ENCODE results near the gene BAAT. TPM values are rescaled to one million over a fixed set of nuclear protein-coding genes. Genes with fewer than 3 reads are reported as not detected.

The BAAT gene
- total and polyA plus RNA-seq, 9 of the 15 experiments (the other 6 are each of a cell fraction or from before 2014, with no cell fraction given), result 0.17 to 0.76 (median 0.32) TPM

DNA sequence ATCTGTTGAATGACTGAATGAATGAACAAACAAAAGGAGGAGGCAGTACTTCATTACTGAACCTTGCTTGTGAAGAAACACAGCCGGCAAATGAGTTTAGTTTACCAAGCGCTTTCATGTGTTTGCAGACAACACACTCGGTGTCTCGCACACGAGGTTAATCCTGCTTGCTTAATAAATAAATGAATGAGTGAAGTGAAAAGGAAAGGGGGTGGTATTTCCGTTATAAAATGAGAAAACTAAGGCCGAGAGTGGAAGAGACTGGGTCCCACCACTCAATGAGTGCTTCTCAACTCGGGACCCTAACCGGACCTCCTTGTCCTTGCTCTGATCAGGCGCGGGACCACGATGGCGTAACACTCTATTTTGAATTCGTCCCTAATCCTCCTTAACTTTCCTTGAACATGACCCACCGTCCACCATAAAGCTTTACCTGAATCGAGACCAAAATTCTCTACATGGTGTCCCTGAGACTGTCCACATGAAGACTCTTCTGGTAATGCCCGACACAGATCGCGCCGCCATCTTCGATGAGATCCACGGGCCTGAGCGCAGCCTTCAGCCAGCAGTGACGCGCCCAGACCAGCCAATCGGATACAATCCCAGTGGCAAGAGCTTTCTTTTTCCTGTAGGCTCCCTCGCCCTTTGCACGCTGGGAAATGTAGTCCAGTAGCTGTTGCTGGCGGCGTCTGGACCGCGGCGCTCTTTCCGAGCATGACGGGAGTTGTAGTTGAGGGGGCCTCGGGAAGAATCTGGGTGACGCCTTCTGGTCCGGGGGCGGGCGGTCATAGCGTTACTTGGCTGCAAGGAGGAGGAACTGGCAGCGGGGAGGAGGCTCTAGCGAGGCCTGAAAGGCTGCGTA lies 13.5 kb upstream of the BAAT start, which contains the start of the genes MRPL50 and ZNF189 (continued):
- TF ChIP-seq, protein P1, sequence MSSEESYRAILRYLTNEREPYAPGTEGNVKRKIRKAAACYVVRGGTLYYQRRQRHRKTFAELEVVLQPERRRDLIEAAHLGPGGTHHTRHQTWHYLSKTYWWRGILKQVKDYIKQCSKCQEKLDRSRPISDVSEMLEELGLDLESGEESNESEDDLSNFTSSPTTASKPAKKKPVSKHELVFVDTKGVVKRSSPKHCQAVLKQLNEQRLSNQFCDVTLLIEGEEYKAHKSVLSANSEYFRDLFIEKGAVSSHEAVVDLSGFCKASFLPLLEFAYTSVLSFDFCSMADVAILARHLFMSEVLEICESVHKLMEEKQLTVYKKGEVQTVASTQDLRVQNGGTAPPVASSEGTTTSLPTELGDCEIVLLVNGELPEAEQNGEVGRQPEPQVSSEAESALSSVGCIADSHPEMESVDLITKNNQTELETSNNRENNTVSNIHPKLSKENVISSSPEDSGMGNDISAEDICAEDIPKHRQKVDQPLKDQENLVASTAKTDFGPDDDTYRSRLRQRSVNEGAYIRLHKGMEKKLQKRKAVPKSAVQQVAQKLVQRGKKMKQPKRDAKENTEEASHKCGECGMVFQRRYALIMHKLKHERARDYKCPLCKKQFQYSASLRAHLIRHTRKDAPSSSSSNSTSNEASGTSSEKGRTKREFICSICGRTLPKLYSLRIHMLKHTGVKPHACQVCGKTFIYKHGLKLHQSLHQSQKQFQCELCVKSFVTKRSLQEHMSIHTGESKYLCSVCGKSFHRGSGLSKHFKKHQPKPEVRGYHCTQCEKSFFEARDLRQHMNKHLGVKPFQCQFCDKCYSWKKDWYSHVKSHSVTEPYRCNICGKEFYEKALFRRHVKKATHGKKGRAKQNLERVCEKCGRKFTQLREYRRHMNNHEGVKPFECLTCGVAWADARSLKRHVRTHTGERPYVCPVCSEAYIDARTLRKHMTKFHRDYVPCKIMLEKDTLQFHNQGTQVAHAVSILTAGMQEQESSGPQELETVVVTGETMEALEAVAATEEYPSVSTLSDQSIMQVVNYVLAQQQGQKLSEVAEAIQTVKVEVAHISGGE (CRISPR knock-in tag; IDR thresholded peaks at IDR 0.05), result peak in 1 of 3 experiments; percentile 74; a peak in 2 of 6 replicates
- TF ChIP-seq ETV6 (IDR thresholded peaks at IDR 0.05; ENCODE audit: borderline replicate concordance in 1 of 2, low read depth in 2 of 2, low read length in 1 of 2) (no peak), ETV6 (CRISPR knock-in tag; IDR thresholded peaks at IDR 0.05; ENCODE audit: borderline replicate concordance) (no peak), MECOM (CRISPR knock-in tag; IDR thresholded peaks at IDR 0.05) (no peak), TEAD1 (CRISPR knock-in tag; IDR thresholded peaks at IDR 0.05) (0 out of 4 replicates have a peak, but pooled peaks of 1 of the 2 experiments have one; percentile 12), ZNF584 (CRISPR knock-in tag; IDR thresholded peaks at IDR 0.05; ENCODE audit: low read depth) (peak; percentile 51; the same call in 1 of the 2 replicates), SRSF7 (optimal IDR thresholded peaks at IDR 0.05; ENCODE audit: low read depth, low read length) (no peak), ZKSCAN3 (CRISPR knock-in tag; IDR thresholded peaks at IDR 0.05) (no peak), ETS2 (tag; IDR thresholded peaks at IDR 0.05; ENCODE audit: borderline replicate concordance, poor library complexity, severe bottlenecking) (no peak), NCOA4 (IDR thresholded peaks at IDR 0.05; ENCODE audit: partially characterized antibody) (no peak), XRCC4 (IDR thresholded peaks at IDR 0.05; ENCODE audit: extremely low read depth, insufficient read depth, insufficient read length) (no peak), ZNF431 (CRISPR knock-in tag; IDR thresholded peaks at IDR 0.05) (0 out of 2 replicates have a peak, but pooled peaks have one; percentile 34), BCL6 (CRISPR knock-in tag; IDR thresholded peaks at IDR 0.05) (no peak), RBM34 (IDR thresholded peaks at IDR 0.05; ENCODE audit: borderline replicate concordance, insufficient read depth, low read length) (no peak)
- TF ChIP-seq, protein P2, sequence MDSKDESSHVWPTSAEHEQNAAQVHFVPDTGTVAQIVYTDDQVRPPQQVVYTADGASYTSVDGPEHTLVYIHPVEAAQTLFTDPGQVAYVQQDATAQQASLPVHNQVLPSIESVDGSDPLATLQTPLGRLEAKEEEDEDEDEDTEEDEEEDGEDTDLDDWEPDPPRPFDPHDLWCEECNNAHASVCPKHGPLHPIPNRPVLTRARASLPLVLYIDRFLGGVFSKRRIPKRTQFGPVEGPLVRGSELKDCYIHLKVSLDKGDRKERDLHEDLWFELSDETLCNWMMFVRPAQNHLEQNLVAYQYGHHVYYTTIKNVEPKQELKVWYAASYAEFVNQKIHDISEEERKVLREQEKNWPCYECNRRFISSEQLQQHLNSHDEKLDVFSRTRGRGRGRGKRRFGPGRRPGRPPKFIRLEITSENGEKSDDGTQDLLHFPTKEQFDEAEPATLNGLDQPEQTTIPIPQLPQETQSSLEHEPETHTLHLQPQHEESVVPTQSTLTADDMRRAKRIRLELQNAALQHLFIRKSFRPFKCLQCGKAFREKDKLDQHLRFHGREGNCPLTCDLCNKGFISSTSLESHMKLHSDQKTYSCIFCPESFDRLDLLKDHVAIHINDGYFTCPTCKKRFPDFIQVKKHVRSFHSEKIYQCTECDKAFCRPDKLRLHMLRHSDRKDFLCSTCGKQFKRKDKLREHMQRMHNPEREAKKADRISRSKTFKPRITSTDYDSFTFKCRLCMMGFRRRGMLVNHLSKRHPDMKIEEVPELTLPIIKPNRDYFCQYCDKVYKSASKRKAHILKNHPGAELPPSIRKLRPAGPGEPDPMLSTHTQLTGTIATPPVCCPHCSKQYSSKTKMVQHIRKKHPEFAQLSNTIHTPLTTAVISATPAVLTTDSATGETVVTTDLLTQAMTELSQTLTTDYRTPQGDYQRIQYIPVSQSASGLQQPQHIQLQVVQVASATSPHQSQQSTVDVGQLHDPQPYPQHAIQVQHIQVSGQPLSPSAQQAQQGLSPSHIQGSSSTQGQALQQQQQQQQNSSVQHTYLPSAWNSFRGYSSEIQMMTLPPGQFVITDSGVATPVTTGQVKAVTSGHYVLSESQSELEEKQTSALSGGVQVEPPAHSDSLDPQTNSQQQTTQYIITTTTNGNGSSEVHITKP (IDR thresholded peaks at IDR 0.05; ENCODE audit: partially characterized antibody), result no peak

Measured in K562 (cell line).